PC-9 (cell line): Measurements from ENCODE around the gene MYO3B. TPM values are rescaled to one million over a fixed set of nuclear protein-coding genes. Genes with fewer than 3 reads are reported as not detected.

Source experiments
- BruUV-seq: library from RNA; stranded (reverse); fragments of 400-500 nt; replicated peaks from 2 replicates; lab custom pipeline; 2021; lab: Mats Ljungman, UMichigan
- CTCF ChIA-PET: fragments of 300-600 bp; sonication (Branson Sonifier 250); formaldehyde crosslinking; loops from one replicate; lab custom pipeline; 2022; ENCODE audit warnings: antibody characterized with exemption; lab: Charles Lee
- POLR2A ChIA-PET: fragments of 300-600 bp; sonication (Branson Sonifier 250); formaldehyde crosslinking; loops from one replicate; lab custom pipeline; 2022; ENCODE audit warnings: antibody characterized with exemption; ENCODE audit not compliant: unreplicated experiment; lab: Charles Lee
- DNase-seq, 2 experiments: peaks; one replicate each; pipeline versions ENCODE4 v3.0.0 to v3.0.0-alpha.2; 2015 to 2022; ENCODE audit warnings: mixed read lengths in 1 of 2
- H2AFZ ChIP-seq: fragments of 200-600 bp; sonication (generic); 2 replicates; pipeline ENCODE4 v1.8.1; 2017; ENCODE audit warnings: antibody characterized with exemption
- H3F3A ChIP-seq: fragments of 200-600 bp; sonication (generic); 2 replicates; pipeline ENCODE4 v1.8.1; 2017; ENCODE audit warnings: antibody characterized with exemption, mild to moderate bottlenecking, low read depth; ENCODE audit not compliant: insufficient read depth
- H3K27ac ChIP-seq: fragments of 200-600 bp; sonication (generic); 2 replicates; pipeline ENCODE4 v1.6.1; 2016; ENCODE audit warnings: mixed run types
- H3K27me3 ChIP-seq: fragments of 200-600 bp; sonication (generic); 2 replicates; pipeline ENCODE4 v1.6.1; 2016; ENCODE audit warnings: low read depth, mixed run types; ENCODE audit not compliant: insufficient read depth
- H3K36me3 ChIP-seq: fragments of 200-600 bp; sonication (generic); 2 replicates; pipeline ENCODE4 v1.6.1; 2016; ENCODE audit warnings: low read depth, mixed run types
- H3K4me1 ChIP-seq: fragments of 200-600 bp; sonication (generic); replicated peaks from 2 replicates; pipeline ENCODE4 v1.6.1; 2016; ENCODE audit warnings: mixed run types; ENCODE audit not compliant: insufficient read depth
- H3K4me2 ChIP-seq: fragments of 200-600 bp; sonication (generic); 2 replicates; pipeline ENCODE4 v1.6.1; 2017; ENCODE audit warnings: mixed run types
- H3K4me3 ChIP-seq: fragments of 200-600 bp; sonication (generic); 2 replicates; pipeline ENCODE4 v1.6.1; 2016; ENCODE audit warnings: mixed run types
- H3K79me2 ChIP-seq: fragments of 200-600 bp; sonication (generic); 2 replicates; pipeline ENCODE4 v1.6.1; 2017; ENCODE audit warnings: low read depth, mixed run types
- H3K9me2 ChIP-seq: fragments of 200-600 bp; sonication (generic); 2 replicates; pipeline ENCODE4 v1.8.1; 2017; ENCODE audit warnings: mild to moderate bottlenecking; ENCODE audit not compliant: insufficient read depth
- H3K9me3 ChIP-seq: fragments of 200-600 bp; sonication (generic); 2 replicates; pipeline ENCODE4 v1.8.1; 2016; ENCODE audit warnings: low read depth; ENCODE audit not compliant: insufficient read depth
- H4K20me1 ChIP-seq: fragments of 200-600 bp; sonication (generic); 2 replicates; pipeline ENCODE4 v1.8.1; 2017; ENCODE audit not compliant: insufficient read depth
- EZH2 ChIP-seq: fragments of 200-600 bp; sonication (generic); IDR thresholded peaks from 2 replicates; pipeline ENCODE4 v1.8.0; 2017; ENCODE audit warnings: antibody characterized with exemption, low read depth
- intact Hi-C: fragments of 100-400 bp; cut with micrococcal nuclease; formaldehyde crosslinking; loops from one replicate; pipeline ENCODE4 v1.10.0; 2022; ENCODE audit not compliant: unreplicated experiment
- total RNA-seq: library from RNA; stranded (reverse); gene quantifications from 2 replicates; pipeline ENCODE4 v1.2.3, GENCODE V29; 2021
- TF ChIP-seq, protein P1 (sequence below): fragments of 200-600 bp; sonication (generic); conservative IDR thresholded peaks from 2 replicates; pipeline ENCODE4 v1.6.1; 2017; ENCODE audit warnings: mixed run types, antibody characterized with exemption, mild to moderate bottlenecking, moderate library complexity

The MYO3B gene
- total RNA-seq, 1 experiment from 2014 or later, result 5.3 TPM

DNA sequence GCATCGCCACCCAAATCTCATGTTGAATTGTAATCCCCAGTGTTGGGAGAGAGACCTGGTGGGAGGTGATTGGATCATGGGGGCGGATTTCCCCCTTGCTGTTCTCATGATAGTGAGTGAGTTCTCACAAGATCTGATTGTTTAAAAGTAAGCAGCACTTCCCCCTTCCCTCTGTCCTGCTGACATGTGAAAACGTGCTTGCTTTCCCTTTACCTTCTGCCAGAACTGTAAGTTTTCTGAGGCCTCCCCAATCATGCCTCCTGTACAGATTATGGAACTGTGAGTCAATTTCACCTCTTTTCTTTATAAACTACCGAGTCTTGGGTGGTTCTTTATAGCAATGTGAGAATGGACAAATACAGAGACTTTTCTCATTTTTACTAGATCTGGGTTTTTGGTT is 375.8 kb downstream of the MYO3B start:
- Histone ChIP-seq H3K4me2 (no peak overlapping the region), H3K9me2 (no peaks in the 10 kb centered on the region), H3K9me3 (peaks cover 8% of the 10 kb centered on the region), H3K79me2 (no peaks in the 10 kb centered on the region), H4K20me1 (no peaks in the 10 kb centered on the region), H2AFZ (no peak overlapping the region), H3K4me1 (no peaks in the 10 kb centered on the region), H3K36me3 (no peaks in the 10 kb centered on the region), H3F3A (no peaks in the 10 kb centered on the region), H3K27me3 (no peaks in the 10 kb centered on the region), H3K4me3 (no peak overlapping the region), H3K27ac (no peak overlapping the region)
- BruUV-seq, result no TSS peak
- TF ChIP-seq EZH2, result no peak
- TF ChIP-seq, protein P1, sequence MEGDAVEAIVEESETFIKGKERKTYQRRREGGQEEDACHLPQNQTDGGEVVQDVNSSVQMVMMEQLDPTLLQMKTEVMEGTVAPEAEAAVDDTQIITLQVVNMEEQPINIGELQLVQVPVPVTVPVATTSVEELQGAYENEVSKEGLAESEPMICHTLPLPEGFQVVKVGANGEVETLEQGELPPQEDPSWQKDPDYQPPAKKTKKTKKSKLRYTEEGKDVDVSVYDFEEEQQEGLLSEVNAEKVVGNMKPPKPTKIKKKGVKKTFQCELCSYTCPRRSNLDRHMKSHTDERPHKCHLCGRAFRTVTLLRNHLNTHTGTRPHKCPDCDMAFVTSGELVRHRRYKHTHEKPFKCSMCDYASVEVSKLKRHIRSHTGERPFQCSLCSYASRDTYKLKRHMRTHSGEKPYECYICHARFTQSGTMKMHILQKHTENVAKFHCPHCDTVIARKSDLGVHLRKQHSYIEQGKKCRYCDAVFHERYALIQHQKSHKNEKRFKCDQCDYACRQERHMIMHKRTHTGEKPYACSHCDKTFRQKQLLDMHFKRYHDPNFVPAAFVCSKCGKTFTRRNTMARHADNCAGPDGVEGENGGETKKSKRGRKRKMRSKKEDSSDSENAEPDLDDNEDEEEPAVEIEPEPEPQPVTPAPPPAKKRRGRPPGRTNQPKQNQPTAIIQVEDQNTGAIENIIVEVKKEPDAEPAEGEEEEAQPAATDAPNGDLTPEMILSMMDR, result no peak
- CTCF ChIA-PET, result interaction anchor here (0.5 kb wide), 1 partner anchor 134 kb away, joined by 4 read pairs; no protein-coding TSS in a partner anchor
- no peak for DNase-seq
- intact Hi-C loops, result no loop called here
- POLR2A ChIA-PET, result no interaction called here

- H4K20me1 ChIP-seq, result no peaks in the 10 kb centered on the region
- H3K9me2 ChIP-seq, result no peaks in the 10 kb centered on the region
- ChIA-PET CTCF (no interaction called here), POLR2A (no interaction called here)
- intact Hi-C loops, result no loop called here
- no peak overlapping the region for H3K4me3 ChIP-seq
- no peak overlapping the region for H3K4me2 ChIP-seq
- no peaks in the 10 kb centered on the region for H3K36me3 ChIP-seq
- no peaks in the 10 kb centered on the region for H3F3A ChIP-seq
- no peaks in the 10 kb centered on the region for H3K4me1 ChIP-seq
- H3K27ac ChIP-seq, result no peak overlapping the region
- peaks cover 8% of the 10 kb centered on the region for H3K9me3 ChIP-seq
- BruUV-seq, result no TSS peak
- H3K27me3 ChIP-seq, result no peaks in the 10 kb centered on the region
- no peak overlapping the region for H2AFZ ChIP-seq
- DNase-seq, result no peak
- H3K79me2 ChIP-seq, result no peaks in the 10 kb centered on the region
- no peak for TF ChIP-seq EZH2
- TF ChIP-seq, protein P1, result no peak
Observed at GRCh38 chr2:170554278-170554955, 376.5 kb downstream of the MYO3B start.

GRCh38 chr2:170562928-170563327 is 385.0 kb downstream of the MYO3B start:
- POLR2A ChIA-PET, result no interaction called here
- no TSS peak for BruUV-seq
- intact Hi-C loops, result no loop called here

More at GRCh38 chr2:170562928-170563327, 385.0 kb downstream of the MYO3B start:
- Histone ChIP-seq H3K4me2 (no peak overlapping the region), H3K4me1 (no peaks in the 10 kb centered on the region), H3F3A (no peaks in the 10 kb centered on the region), H3K4me3 (no peak overlapping the region), H3K9me3 (no peaks in the 10 kb centered on the region), H3K9me2 (no peaks in the 10 kb centered on the region; the same call in 1 of the 2 replicates), H4K20me1 (no peaks in the 10 kb centered on the region), H3K79me2 (no peaks in the 10 kb centered on the region), H2AFZ (no peak overlapping the region), H3K27ac (no peak overlapping the region), H3K36me3 (no peaks in the 10 kb centered on the region), H3K27me3 (no peaks in the 10 kb centered on the region)
- TF ChIP-seq EZH2, result no peak
- TF ChIP-seq, protein P1, result no peak
- CTCF ChIA-PET, result no interaction called here
- no peak for DNase-seq
